BE2C (cell line): ENCODE measurements around the gene SGPP2.
A peak's percentile ranks its signal among the peaks of the same experiment; 100 is the strongest.

ENCODE experiments used
- DNase-seq: peaks from one replicate; pipeline ENCODE4 v3.0.0-alpha.2; 2020
- H3K27me3 ChIP-seq: fragments of 250-450 bp; sonication (Bioruptor Pico); 2 replicates; pipeline ENCODE4 v1.5.1; 2020; ENCODE audit warnings: mild to moderate bottlenecking
- H3K36me3 ChIP-seq: fragments of 250-450 bp; sonication (Bioruptor Pico); 2 replicates; pipeline ENCODE4 v1.5.1; 2020; ENCODE audit warnings: mild to moderate bottlenecking
- H3K4me1 ChIP-seq: fragments of 250-450 bp; sonication (Bioruptor Pico); 2 replicates; pipeline ENCODE4 v1.5.1; 2020
- H3K4me3 ChIP-seq: 2 replicates; pipeline ENCODE4 v1.5.1; 2011; ENCODE audit warnings: low read depth, low read length
- H3K9me3 ChIP-seq: fragments of 250-450 bp; sonication (Bioruptor Pico); 2 replicates; pipeline ENCODE4 v1.5.1; 2020
- TF ChIP-seq, protein P1 (sequence below): IDR thresholded peaks from 2 replicates; pipeline ENCODE4 v1.5.1; 2012; ENCODE audit warnings: mild to moderate bottlenecking, low read depth, low read length

SGPP2 gene

DNA sequence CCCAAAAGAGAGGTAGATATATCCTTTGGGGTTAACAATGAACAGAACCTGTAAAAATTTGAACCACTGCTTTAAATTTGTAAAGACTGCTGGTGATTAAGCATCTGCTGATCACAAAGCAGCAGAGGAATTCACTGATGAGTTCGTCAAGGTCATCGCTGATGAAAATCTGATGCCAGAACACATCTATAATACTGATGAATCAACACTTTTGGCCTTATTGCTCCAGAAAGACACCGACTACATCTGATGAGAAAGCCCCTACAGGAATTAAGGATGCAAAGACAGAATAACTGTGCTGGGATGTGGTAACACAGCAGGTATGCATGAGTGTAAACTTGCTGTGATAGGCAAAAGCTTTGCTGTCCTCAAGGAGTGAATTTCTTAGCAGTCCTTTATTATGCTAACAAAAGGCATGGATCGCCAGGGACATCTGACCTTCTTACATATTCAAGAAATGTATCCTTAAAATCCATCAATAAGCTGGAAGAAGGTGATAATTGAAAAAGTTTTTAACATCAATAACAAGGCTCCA is 30.5 kb upstream of the SGPP2 start:
- DNase-seq, result no peak
- no peaks in the 10 kb centered on the region for H3K36me3 ChIP-seq
- TF ChIP-seq, protein P1, sequence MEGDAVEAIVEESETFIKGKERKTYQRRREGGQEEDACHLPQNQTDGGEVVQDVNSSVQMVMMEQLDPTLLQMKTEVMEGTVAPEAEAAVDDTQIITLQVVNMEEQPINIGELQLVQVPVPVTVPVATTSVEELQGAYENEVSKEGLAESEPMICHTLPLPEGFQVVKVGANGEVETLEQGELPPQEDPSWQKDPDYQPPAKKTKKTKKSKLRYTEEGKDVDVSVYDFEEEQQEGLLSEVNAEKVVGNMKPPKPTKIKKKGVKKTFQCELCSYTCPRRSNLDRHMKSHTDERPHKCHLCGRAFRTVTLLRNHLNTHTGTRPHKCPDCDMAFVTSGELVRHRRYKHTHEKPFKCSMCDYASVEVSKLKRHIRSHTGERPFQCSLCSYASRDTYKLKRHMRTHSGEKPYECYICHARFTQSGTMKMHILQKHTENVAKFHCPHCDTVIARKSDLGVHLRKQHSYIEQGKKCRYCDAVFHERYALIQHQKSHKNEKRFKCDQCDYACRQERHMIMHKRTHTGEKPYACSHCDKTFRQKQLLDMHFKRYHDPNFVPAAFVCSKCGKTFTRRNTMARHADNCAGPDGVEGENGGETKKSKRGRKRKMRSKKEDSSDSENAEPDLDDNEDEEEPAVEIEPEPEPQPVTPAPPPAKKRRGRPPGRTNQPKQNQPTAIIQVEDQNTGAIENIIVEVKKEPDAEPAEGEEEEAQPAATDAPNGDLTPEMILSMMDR, result no peak
- H3K4me1 ChIP-seq, result peaks cover 5% of the 10 kb centered on the region
- H3K4me3 ChIP-seq, result no peak overlapping the region
- H3K27me3 ChIP-seq, result no peaks in the 10 kb centered on the region
- H3K9me3 ChIP-seq, result no peaks in the 10 kb centered on the region

DNA sequence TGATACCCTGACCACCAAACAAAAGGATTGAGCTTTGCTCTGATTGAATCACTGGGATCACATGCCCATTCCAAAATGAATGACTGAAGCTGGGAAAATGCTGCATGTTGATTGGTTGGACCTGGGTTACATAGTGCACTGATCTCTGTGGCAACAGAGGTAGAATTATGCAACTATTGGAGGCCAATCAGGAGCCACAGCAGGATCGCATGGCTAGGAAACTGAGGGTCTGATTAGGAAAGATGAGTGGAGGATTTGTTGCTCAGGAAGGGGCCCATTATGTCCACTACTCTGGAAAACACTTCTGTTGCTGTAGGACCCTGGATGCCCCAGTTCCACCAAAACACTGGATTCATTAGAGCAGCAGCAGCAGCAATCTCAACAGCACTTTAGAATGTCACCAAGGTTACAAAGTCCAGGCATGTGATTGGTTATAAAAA is 25.9 kb upstream of the SGPP2 start:
- no peaks in the 10 kb centered on the region for H3K27me3 ChIP-seq
- peaks cover 14% of the 10 kb centered on the region for H3K4me1 ChIP-seq
- TF ChIP-seq, protein P1, result no peak
- H3K36me3 ChIP-seq, result no peaks in the 10 kb centered on the region
- no peak overlapping the region for H3K4me3 ChIP-seq
- H3K9me3 ChIP-seq, result no peaks in the 10 kb centered on the region
- DNase-seq, result peak; percentile 56

DNA sequence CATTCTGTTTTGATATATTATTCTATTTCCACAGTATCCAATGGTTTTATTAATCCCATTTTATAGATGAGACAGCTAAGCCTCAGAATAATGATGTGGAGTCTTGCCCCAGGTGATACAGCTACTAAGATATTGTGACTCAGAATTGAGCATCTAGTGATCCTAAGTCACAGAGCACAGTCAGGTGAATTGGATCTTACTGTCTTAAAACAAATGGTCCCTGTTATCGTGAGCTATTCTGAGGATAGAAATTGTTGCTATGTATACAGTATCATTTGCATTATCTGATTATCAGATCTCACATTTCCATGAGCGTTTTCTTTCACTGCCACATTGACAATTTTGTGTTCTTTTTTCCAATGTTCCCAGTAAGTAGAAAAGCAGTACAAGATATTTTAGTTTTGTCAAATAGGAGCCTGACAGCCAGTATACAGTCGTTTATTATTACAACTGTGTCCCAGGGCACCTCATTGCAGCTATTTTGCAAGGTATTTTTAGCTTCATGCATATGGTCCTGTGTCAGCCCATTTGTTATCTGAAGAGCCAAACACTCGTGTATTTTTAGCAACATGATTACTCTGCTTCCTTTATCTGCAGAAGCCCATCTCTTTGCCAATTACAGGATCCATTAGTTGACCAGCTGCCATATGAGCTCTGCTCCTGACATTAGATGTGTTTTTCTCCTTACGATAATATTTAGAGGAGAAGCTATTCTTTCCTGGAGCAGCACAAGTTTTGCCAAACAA is 25.1 kb upstream of the SGPP2 start:
- no peaks in the 10 kb centered on the region for H3K36me3 ChIP-seq
- no peaks in the 10 kb centered on the region for H3K9me3 ChIP-seq
- H3K4me1 ChIP-seq, result peaks cover 14% of the 10 kb centered on the region
- H3K4me3 ChIP-seq, result peak overlapping the region; percentile 2; the same call in 1 of the 2 replicates
- peak; percentile 43 for DNase-seq
- no peaks in the 10 kb centered on the region for H3K27me3 ChIP-seq
- TF ChIP-seq, protein P1, result no peak

DNA sequence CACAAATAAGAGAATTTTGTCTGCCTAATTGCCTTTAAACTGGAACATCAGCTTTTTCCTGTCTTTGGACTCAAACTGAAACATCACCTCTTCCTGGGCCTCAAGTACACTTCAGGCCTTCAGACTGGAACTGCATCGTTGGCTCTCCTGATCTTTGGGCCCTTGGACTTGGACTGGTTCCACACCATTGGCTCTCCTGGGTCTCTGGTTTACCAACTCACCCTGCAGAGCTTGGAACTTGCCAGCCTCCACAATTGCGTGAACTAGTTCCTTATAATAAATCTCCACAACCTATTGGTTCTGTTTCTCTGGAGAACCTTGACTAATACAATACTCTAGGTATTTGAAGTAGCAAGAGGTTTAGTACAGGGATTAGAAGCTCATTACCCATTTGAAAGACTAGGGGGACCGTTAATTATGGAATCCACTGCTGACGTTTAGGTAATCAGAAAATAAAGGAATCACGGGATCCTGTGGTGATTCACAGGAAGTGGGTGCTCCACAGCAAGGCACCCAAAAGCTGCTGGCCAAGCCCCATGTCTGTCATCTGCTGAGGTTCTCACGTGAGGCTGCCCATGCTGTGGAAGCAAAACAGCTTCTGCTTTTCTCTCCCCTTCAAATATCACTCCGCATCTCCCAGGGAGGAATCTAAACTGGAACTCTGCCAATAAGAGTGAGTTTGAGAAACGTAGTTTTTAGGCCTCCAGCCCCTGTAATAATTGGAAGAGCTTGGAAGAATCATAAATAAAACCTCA is 20.0 kb upstream of the SGPP2 start:
- no peak for DNase-seq

DNA sequence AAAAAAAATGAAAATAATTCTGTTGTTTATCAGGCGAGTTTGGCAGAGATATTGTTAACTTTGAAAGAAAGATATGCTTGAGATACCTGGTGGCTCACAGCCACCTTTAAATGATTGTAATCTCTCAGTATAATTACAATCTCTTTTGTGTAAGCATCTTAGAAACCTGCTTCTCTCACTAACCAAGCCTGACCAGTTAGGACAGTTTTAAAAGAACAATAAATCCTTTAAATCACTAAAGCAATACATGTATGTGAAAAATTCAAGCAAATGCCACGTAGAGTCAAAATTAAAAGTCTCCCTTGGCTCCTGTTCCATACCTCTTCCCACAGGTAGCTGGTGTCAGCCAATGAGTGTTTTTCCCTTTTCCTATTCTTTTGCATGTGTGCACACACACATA is 15.7 kb upstream of the SGPP2 start:
- H3K9me3 ChIP-seq, result 0 out of 2 replicates have a peak, but pooled peaks cover 4% of the 10 kb centered on the region
- TF ChIP-seq, protein P1, result no peak
- H3K27me3 ChIP-seq, result no peaks in the 10 kb centered on the region
- no peak for DNase-seq
- H3K4me3 ChIP-seq, result no peak overlapping the region
- H3K4me1 ChIP-seq, result no peaks in the 10 kb centered on the region
- H3K36me3 ChIP-seq, result no peaks in the 10 kb centered on the region

More for the DNA sequence above, 20.0 kb upstream of the SGPP2 start:
- H3K4me3 ChIP-seq, result no peak overlapping the region
- TF ChIP-seq, protein P1, result no peak
- no peaks in the 10 kb centered on the region for H3K9me3 ChIP-seq
- no peaks in the 10 kb centered on the region for H3K27me3 ChIP-seq
- peaks cover 4% of the 10 kb centered on the region; the same call in 1 of the 2 replicates for H3K4me1 ChIP-seq
- no peaks in the 10 kb centered on the region for H3K36me3 ChIP-seq
